Measurements from ENCODE around the gene OR56A5.
"Not testable (repeated sequence)": the region's sequence is repeated elsewhere in the genome, so short reads cannot be mapped to it uniquely, and the experiment has no call there.

Gene OR56A5

DNA sequence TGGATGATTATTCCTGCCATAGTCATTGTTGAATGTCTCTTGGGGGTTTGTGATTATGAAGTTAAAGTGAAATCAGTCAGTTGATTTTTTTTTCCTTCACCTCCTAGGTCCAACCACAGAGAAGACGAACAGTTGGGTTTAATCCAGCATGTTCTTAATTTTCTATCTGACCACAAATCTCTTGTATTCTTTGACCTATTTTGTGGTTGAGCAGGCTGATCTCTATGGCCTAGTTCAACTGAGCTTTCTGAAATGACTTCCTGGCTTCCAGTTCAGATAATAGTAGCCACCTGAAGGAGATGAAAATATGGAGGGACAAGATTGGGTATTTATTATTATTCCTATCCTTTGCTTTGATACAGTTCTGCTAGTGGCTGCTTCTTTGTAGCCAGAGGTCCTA lies 5.2 kb upstream of the OR56A5 start:
- TF ChIP-seq, protein P1, sequence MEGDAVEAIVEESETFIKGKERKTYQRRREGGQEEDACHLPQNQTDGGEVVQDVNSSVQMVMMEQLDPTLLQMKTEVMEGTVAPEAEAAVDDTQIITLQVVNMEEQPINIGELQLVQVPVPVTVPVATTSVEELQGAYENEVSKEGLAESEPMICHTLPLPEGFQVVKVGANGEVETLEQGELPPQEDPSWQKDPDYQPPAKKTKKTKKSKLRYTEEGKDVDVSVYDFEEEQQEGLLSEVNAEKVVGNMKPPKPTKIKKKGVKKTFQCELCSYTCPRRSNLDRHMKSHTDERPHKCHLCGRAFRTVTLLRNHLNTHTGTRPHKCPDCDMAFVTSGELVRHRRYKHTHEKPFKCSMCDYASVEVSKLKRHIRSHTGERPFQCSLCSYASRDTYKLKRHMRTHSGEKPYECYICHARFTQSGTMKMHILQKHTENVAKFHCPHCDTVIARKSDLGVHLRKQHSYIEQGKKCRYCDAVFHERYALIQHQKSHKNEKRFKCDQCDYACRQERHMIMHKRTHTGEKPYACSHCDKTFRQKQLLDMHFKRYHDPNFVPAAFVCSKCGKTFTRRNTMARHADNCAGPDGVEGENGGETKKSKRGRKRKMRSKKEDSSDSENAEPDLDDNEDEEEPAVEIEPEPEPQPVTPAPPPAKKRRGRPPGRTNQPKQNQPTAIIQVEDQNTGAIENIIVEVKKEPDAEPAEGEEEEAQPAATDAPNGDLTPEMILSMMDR (conservative IDR thresholded peaks at IDR 0.05; ENCODE audit: control insufficient read depth, insufficient read depth, low read depth, low read length), result no peak
- no peak overlapping the region for H3K4me3 ChIP-seq (ENCODE audit: control insufficient read depth, low read depth, low read length)
- no peak for DNase-seq (ENCODE audit: low read depth)

DNA sequence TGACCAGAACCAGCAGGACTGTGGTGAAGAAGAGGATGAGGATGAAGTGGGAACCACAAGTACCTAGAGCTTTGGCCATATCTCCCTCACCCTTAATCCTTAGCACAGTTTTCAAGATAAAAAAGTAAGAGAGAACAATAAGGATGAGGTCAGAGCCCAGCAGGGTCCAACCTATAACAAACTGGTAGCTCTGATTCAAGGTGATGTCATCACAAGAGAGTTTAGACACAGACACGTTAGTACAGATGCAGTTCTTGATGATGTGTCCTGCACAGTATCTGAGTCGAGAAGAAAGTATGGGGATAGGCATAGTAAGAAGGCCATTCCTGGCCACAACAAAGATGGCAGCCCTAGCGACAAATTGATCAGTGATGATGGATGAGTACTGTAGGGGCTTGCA lies 586 bp downstream of the OR56A5 start:
- no peak for DNase-seq (ENCODE audit: low read depth)
- H3K4me3 ChIP-seq (ENCODE audit: control insufficient read depth, low read depth, low read length), result no peak overlapping the region
- TF ChIP-seq, protein P1 (conservative IDR thresholded peaks at IDR 0.05; ENCODE audit: control insufficient read depth, insufficient read depth, low read depth, low read length), result no peak

DNA sequence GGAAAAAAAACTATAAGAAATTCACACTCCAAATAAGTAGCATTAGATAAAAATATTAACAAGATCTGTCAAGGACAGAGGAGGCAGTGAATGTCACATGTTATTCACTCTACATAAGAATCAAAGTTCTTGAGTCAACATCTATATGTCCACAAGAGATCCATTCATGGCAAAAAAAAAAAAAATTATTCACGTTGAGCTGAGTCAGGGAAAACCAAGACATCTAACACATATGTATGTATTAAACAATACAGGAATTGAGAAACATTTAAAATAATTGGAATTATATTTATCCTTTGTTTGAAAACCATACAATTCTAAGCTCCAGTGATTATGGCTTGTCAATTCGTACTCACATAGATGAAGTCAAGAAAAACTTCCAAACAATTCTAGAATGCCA lies 1.3 kb downstream of the OR56A5 start:
- TF ChIP-seq, protein P1 (conservative IDR thresholded peaks at IDR 0.05; ENCODE audit: control insufficient read depth, insufficient read depth, low read depth, low read length), result no peak
- no peak overlapping the region for H3K4me3 ChIP-seq (ENCODE audit: control insufficient read depth, low read depth, low read length)
- DNase-seq (ENCODE audit: low read depth), result no peak

DNA sequence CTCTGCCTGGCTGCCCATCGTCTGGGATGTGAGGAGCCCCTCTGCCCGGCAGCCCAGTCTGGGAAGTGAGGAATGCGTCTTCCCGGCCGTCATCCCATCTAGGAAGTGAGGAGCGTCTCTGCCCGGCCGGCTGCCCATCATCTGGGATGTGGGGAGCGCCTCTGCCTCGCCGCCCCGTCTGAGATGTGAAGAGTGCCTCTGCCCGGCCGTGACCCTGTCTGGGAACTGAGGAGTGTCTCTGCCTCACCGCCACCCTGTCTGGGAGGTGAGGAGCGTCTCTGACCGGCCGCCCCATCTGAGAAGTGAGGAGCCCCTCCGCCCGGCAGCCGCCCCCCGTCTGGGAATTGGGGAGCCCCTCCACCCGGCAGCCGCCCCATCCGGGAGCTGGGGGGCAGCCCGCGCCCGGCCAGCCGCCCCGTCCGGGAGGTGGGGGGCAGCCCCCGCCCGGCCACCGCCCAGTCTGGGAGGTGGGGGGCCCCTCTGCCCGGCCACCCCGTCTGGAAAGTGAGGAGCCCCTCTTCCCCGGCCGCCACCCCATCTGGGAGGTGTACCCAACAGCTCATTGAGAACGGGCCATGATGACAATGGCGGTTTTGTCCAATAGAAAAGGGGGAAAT lies 7.5 kb downstream of the OR56A5 start:
- DNase-seq (ENCODE audit: low read depth); H3K4me3 ChIP-seq (ENCODE audit: control insufficient read depth, low read depth, low read length): not testable (repeated sequence)

DNA sequence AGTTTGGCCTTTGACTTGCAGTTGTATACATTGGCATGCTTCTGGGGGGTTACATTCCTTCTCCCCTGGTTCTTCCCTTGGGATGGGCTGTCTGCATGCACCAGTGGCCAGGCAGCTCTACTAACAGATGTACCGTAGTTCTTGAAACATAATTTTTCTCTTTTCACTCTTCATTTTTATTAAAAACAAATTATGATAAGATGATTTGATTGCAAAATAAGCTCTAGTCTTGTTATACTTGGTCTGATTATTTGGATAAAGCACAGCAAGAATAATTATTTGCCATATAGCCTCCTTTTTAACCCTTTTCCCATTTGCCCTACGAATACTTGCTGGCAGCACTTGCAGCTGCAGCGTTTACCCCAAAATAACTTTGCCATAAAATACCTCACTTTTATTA lies 12.7 kb downstream of the OR56A5 start:
- no peak overlapping the region for H3K4me3 ChIP-seq (ENCODE audit: control insufficient read depth, low read depth, low read length)
- DNase-seq (ENCODE audit: low read depth), result no peak
- TF ChIP-seq, protein P1 (conservative IDR thresholded peaks at IDR 0.05; ENCODE audit: control insufficient read depth, insufficient read depth, low read depth, low read length), result no peak

DNA sequence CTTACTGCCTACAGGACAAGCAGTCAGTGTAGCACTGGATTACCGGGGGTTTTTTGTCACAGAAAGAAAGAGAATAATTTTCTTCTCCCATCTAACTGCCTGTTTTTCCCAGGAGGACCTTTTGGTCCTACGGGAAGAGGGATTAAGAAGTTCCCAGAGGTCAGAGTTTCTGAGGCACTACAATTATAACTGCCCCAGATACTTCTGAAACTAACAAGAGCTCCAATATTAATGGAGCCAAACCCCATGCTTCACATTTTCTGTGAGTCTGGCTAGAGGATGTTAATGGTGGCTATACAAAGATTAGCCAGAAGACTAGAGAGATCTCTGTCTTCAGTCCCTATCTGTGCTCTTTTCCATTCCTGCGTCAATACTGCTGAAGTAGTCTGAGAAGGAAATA lies 26.3 kb downstream of the OR56A5 start, which contains the start of gene OR56A3:
OR56A3 (plus strand) TSS at position 301 of the 400 bp plus-strand sequence. CDS start 5,096 bp downstream, outside the sequence.
- no peak within 1 kb of the TSS for H3K4me3 ChIP-seq (ENCODE audit: control insufficient read depth, low read depth, low read length)
- TF ChIP-seq, protein P1 (conservative IDR thresholded peaks at IDR 0.05; ENCODE audit: control insufficient read depth, insufficient read depth, low read depth, low read length), result no peak

DNA sequence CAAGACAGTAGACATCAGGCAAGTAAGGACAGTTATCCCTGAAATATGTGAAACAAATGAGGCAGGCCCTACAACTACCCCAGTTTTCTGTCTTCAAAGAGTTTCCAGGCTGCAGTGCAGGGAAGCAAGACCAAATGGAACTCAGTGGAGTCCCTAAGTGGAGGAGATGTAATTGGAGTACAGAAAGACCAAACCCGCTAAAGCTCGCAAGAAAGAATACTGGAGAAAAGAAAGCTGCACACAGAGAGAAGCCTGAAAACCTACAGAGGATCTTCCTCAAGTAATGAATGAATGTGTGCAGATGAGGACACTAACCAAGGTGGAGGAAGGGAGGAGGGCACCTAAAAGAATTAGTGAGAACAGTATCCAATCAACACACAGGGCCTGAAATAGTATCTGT lies 27.5 kb downstream of the OR56A5 start:
- TF ChIP-seq, protein P1 (conservative IDR thresholded peaks at IDR 0.05; ENCODE audit: control insufficient read depth, insufficient read depth, low read depth, low read length), result no peak
- DNase-seq (ENCODE audit: low read depth), result no peak
- H3K4me3 ChIP-seq (ENCODE audit: control insufficient read depth, low read depth, low read length), result no peak overlapping the region

More for the DNA sequence above, 26.3 kb downstream of the OR56A5 start, which contains the start of gene OR56A3:
- DNase-seq (ENCODE audit: low read depth), result no peak

Data from fibroblast of mammary gland (primary cell).